GM21786 (cell line): ENCODE results near the gene RPS15.

Experiments used
- ATAC-seq: cut with Tn5 transposase; IDR thresholded peaks from one replicate; pipeline ENCODE4 v1.9.1; 2021; ENCODE audit not compliant: unreplicated experiment

The RPS15 gene

DNA sequence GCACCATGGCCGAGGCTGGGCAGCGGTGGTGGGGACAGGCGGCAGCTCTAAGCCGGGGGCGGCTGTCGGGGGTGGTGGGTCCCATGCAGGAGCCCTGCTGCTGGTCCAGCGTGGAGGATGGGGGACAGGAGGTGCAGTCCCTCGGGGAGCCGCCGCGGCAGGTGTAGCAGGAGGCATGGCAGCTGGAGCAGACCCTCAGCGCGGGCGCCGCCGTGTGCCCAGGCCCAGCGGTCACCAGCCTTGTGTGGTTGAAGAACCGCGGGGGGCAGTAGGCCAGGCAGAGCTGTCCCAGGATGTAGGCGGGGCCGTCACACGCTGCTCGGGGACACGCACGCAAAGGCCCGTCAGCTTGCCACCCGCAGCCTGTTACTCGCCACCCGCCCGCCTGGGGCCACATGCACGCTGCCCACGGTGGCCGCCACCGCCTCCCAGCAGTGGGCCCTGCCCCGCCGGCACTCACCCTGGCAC lies 43.7 kb downstream of the RPS15 start:
- ATAC-seq: no peak

DNA sequence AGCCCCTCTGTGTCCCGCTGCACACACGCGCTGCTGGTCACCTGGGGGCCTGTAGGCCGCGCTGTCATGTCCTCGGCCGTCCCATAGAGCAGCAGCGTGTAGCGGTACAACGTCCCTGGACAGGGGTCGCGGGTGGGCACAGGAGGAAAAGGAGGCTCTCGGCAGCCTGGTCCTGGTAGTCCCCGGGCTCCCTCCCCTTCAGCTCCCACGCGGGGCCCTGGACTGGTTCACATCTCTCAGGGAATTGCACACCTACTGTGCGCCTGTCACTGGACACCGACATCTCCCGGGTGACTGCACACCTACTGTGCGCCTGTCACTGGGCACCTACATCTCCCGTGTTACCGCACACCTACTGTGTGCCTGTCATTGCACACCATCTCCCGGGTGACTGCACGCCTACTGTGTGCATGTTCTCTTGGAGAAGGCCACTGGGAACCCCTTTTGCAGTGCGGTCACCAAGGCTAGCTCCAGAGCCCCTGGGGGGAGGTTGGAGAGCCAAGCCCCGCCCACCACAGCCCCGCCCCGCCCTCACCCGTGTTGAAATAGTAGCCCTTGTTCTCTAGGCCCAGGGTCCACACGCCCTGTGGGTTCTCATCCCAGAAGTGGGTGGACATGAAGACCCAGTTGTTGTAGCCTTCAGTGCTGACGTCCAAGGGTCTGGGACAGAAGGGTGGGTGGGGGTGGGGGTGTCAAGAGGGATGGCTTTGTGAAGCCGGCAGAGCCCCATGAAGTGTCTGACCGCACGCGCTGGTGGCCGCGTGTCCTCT lies 44.4 kb downstream of the RPS15 start:
- ATAC-seq: no peak

DNA sequence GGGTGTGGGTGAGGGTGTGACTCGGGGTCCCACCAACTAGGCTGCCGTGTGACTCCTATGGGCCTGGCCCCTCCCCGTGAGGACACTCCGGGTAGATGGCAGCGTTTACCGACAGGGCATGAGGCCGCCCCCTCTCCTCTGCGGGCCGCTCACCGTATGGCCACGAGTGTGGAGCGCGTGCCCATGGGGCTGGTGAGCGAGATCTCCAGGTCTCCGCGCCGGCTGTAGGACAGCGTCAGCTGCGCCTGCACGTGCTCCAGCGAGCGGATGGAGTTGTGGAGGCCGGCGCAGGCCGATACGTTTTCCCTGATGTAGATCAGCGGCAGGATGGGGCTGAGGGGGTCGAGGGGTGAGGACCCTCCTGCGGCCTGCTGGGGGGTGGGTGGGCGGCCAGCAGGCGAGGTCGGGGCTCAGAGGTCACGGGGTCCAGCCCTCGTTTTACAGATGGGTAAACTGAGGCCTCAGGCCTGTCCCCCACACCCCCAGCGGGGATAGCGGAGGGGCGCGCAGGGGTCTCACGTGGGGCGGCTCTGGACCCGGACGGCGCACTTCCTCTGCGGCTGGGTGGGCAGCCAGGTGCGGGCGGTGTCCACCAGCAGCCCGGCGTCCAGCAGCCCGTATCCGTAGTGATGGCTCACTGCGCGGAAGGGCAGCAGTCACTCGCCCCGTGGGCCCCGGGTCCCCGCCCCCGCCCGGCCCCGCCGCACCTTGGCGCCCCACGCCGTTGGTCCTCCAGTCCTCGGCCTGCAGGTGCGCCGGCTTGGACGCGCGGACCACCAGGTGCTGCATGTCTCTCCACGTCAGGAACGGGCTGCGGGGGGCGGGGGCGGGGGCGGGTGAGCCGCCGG lies 45.2 kb downstream of the RPS15 start:
- ATAC-seq: no peak

DNA sequence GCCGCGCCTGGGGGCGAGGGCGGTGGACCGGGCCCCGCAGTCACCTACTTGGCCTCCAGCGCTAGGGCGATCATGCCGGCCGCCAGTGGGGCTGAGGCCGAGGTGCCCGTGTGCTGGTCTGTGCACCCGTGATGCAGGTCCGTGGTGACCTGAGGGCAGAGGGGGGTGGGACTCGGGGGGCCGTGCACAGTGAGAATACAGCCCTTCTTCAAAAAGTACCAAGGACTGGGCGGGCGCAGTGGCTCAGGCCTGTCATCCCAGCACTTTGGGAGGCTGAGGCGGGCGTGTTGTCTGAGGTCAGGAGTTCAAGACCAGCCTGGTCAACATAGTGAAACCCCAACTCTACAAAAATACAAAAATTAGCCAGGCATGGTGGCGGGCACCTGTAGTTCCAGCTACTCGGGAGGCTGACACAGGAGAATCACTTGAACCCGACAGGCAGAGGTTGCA lies 45.8 kb downstream of the RPS15 start:
- no peak for ATAC-seq

DNA sequence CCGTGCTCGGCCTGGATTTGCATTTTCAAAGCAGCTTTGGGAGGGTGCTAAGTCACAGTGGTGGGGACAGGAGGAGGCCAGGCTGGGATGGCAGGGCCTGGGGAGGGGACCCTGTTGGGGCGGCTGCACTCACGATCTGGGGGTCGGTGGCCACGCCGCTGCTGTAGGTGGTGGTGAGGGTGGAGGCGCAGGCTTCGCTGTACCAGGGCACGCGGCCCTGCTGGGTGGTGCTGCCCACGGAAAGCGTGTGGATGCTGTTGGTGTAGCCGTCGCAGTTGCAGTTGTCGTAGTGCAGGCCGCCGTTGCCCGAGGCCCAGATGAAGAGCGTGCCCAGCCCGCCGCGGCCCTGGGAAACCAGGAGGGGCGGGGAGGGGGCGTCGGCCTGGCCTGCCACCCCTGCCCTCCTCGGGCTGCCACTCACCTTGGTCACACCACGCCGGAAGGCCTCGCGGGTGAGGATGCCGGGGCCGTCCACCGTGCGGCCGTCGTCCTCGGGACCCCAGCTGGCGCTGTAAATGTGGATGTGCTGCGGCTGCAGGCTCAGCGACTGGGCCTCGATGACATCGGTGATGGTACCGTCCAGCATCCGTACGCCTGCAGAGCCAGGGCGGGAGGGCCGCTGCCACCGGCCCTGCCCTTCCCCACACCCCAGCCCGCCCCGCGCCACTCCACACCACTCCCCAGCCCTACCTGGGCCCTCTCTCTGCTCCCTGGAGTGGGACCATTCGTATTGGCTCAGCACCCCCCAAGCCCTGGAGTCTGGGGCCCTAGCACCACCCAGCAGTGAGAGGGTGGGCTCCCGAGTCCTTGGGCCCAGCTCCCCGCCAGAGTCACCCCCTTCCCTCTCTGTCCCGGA lies 48.8 kb downstream of the RPS15 start:
- no peak for ATAC-seq

DNA sequence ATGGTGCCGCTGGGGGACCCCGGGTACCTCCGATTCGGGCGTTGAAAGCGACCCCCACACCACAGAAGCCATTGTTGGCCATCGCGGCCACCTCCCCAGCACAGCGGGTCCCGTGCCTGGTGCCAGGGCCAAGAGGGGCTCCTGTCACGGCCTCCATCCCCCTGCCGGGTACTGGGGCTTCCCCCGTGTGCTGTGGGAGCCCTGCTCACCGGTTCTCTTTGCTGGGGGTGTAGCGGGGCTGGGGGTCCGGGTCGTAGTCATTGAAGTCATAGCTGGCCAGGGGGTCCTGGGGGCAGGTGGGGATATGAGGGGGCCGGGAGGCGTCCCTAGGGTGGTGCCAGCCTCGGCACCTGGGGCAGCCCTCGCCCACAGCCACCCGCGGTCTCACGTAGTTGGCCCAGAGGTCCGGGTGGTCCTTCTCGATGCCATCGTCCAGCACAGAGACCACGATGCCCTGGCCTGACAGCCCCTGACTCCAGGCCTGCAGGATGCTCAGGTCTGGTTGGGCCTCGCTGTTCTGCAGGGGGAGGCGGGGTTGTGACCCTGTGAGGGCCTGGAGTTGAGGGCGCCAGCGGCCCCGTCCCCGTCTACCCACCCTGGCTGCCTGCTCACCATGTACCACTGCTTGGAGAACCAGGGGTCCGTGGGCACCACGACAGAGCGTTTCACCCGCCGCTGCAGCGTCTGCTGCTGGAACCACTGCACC lies 49.5 kb downstream of the RPS15 start:
- ATAC-seq: no peak

GRCh38 chr19:1488282-1488601 lies 50.0 kb downstream of the RPS15 start:
- no peak for ATAC-seq

GRCh38 chr19:1489463-1490310 lies 51.5 kb downstream of the RPS15 start:
- no peak for ATAC-seq
